GM12878 (cell line): ENCODE data around the gene ZNF513.

Source experiments
- CTCF ChIP-seq, 3 experiments: IDR thresholded peaks in 2 of 3; conservative IDR thresholded peaks in 1 of 3; 2 replicates each; pipeline ENCODE4 v1.5.1; 2011; ENCODE audit warnings: low read depth in 3 of 3, low read length in 3 of 3, mild to moderate bottlenecking in 3 of 3, control low read depth in 2 of 3, moderate library complexity in 2 of 3, inconsistent platforms in 1 of 3, mixed read lengths in 1 of 3; ENCODE audit not compliant: control insufficient read depth in 2 of 3, insufficient read depth in 1 of 3; ENCODE audit errors: extremely low read depth in 1 of 3
- HDAC2 ChIP-seq: fragments of 200-600 bp; sonication (generic); IDR thresholded peaks from 2 replicates; pipeline ENCODE4 v1.6.1; 2017
- JUNB ChIP-seq: IDR thresholded peaks from 2 replicates; pipeline ENCODE4 v1.6.1; 2016; ENCODE audit warnings: antibody characterized with exemption, mild to moderate bottlenecking
- POLR2AphosphoS2 ChIP-seq: IDR thresholded peaks from 2 replicates; pipeline ENCODE4 v1.6.1; 2011; ENCODE audit warnings: low read depth, mild to moderate bottlenecking, low read length, improper control_type of control experiment, moderate library complexity
- POLR2AphosphoS5 ChIP-seq: IDR thresholded peaks from 2 replicates; pipeline ENCODE4 v1.6.1; 2011; ENCODE audit warnings: mild to moderate bottlenecking, low read length, inconsistent platforms
- SMAD5 ChIP-seq: IDR thresholded peaks from 2 replicates; pipeline ENCODE4 v1.6.1; 2016; ENCODE audit warnings: antibody characterized with exemption, low read depth
- SP1 ChIP-seq: IDR thresholded peaks from one replicate; pipeline ENCODE4 v1.6.1; 2011; ENCODE audit warnings: low read depth, low read length

GRCh38 chr2:27363933-27364332 is 16.6 kb downstream of the ZNF513 start:
- TF ChIP-seq JUNB (no peak), POLR2AphosphoS2 (no peak), CTCF (IDR thresholded peaks at IDR 0.05 in 2 of 3, conservative IDR thresholded peaks at IDR 0.05 in 1 of 3; ENCODE audit: control insufficient read depth in 2 of 3, extremely low read depth in 1 of 3, insufficient read depth in 1 of 3, low read depth in 3 of 3, low read length in 3 of 3) (no peak), POLR2AphosphoS5 (no peak), SP1 (no peak), SMAD5 (no peak), HDAC2 (no peak)
